SK-N-SH (cell line): ENCODE results near the gene CNTN4.

Experiments used
- CTCF ChIP-seq: fragments of 200-600 bp; sonication (generic); IDR thresholded peaks from 2 replicates; pipeline ENCODE4 v1.6.1; 2017; ENCODE audit warnings: antibody characterized with exemption, mild to moderate bottlenecking, moderate library complexity
- MAX ChIP-seq: IDR thresholded peaks from 2 replicates; pipeline ENCODE4 v1.4.0; 2012; ENCODE audit warnings: low read depth
- POLR2AphosphoS5 ChIP-seq: IDR thresholded peaks from 2 replicates; pipeline ENCODE4 v1.6.1; 2012; ENCODE audit warnings: low read depth, low read length
- RAD21 ChIP-seq: IDR thresholded peaks from 2 replicates; pipeline ENCODE4 v1.6.1; 2012; ENCODE audit warnings: mild to moderate bottlenecking, low read length

DNA sequence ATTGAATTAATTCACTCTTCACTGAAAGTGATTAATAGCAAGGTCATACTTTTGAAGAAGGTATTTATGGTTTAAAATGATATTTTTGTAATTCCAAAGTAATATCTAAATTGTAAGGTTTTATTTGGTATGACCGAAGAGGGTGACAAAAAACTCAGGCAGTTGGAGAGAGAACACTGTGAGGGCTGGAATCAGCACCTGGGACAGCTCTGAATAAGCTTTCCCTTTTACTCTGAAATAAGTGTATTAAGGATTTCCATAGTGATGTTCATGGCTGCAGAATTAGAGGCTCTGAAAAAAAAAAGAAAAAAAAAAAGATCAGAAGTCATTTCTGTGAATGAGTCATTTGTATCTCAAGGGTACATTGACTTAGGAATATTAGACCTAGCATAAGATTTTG lies 712.1 kb downstream of the CNTN4 start:
- TF ChIP-seq CTCF (no peak), RAD21 (no peak), MAX (no peak), POLR2AphosphoS5 (no peak)
